TTC549 (cell line): ENCODE results near the gene ANKRD55.
"Not testable (repeated sequence)": the region's sequence is repeated elsewhere in the genome, so short reads cannot be mapped to it uniquely, and the experiment has no call there.

Experiments used
- FAIRE-seq: peaks from 2 replicates; lab custom pipeline; 2012; peaks lifted over from hg19 to GRCh38; lab: Jason Lieb, UNC

Gene ANKRD55

GRCh38 chr5:56253126-56253525 lies 20.0 kb upstream of the ANKRD55 start:
- no peak for FAIRE-seq

GRCh38 chr5:56251918-56252553 lies 18.9 kb upstream of the ANKRD55 start:
- FAIRE-seq: no peak

- FAIRE-seq: no peak
Measured at GRCh38 chr5:56251440-56251839, 18.3 kb upstream of the ANKRD55 start.

GRCh38 chr5:56250011-56250410 lies 16.9 kb upstream of the ANKRD55 start:
- FAIRE-seq: no peak

GRCh38 chr5:56249085-56249484 lies 16.0 kb upstream of the ANKRD55 start:
- FAIRE-seq: not testable (repeated sequence)

GRCh38 chr5:56247592-56247991 lies 14.5 kb upstream of the ANKRD55 start:
- no peak for FAIRE-seq

GRCh38 chr5:56246769-56247168 lies 13.6 kb upstream of the ANKRD55 start:
- no peak for FAIRE-seq

- no peak for FAIRE-seq
Measured at GRCh38 chr5:56245481-56245880, 12.4 kb upstream of the ANKRD55 start.

GRCh38 chr5:56244627-56245026 lies 11.5 kb upstream of the ANKRD55 start:
- FAIRE-seq: no peak

GRCh38 chr5:56242271-56242670 lies 9.1 kb upstream of the ANKRD55 start:
- not testable (repeated sequence) for FAIRE-seq

- no peak for FAIRE-seq
Measured at GRCh38 chr5:56232538-56232937, 592 bp downstream of the ANKRD55 start.

GRCh38 chr5:56230576-56230975 lies 2.6 kb downstream of the ANKRD55 start:
- FAIRE-seq: no peak

- FAIRE-seq: no peak
Measured at GRCh38 chr5:56229111-56229510, 4.0 kb downstream of the ANKRD55 start.

- no peak for FAIRE-seq
Measured at GRCh38 chr5:56228631-56229030, 4.5 kb downstream of the ANKRD55 start.

- FAIRE-seq: no peak
Measured at GRCh38 chr5:56227691-56228090, 5.4 kb downstream of the ANKRD55 start.

GRCh38 chr5:56223298-56223697 lies 9.8 kb downstream of the ANKRD55 start:
- FAIRE-seq: not testable (repeated sequence)

- not testable (repeated sequence) for FAIRE-seq
Measured at GRCh38 chr5:56221601-56222000, 11.5 kb downstream of the ANKRD55 start.

GRCh38 chr5:56215019-56215830 lies 17.9 kb downstream of the ANKRD55 start:
- FAIRE-seq: no peak

- not testable (repeated sequence) for FAIRE-seq
Measured at GRCh38 chr5:56213886-56214535, 19.1 kb downstream of the ANKRD55 start.

- FAIRE-seq: no peak
Measured at GRCh38 chr5:56212130-56212879, 20.8 kb downstream of the ANKRD55 start.

GRCh38 chr5:56211298-56211865 lies 21.7 kb downstream of the ANKRD55 start:
- no peak for FAIRE-seq

GRCh38 chr5:56208681-56209080 lies 24.4 kb downstream of the ANKRD55 start:
- FAIRE-seq: no peak
